NCI-H748 (cell line): ENCODE measurements around the gene OR6C2.
"Not testable (repeated sequence)": the region's sequence is repeated elsewhere in the genome, so short reads cannot be mapped to it uniquely, and the experiment has no call there.

ENCODE experiments used
- DNase-seq: peaks from one replicate; lab custom pipeline; 2025; ENCODE audit not compliant: unreplicated experiment; lab: John Stamatoyannopoulos, UW

Gene OR6C2

DNA sequence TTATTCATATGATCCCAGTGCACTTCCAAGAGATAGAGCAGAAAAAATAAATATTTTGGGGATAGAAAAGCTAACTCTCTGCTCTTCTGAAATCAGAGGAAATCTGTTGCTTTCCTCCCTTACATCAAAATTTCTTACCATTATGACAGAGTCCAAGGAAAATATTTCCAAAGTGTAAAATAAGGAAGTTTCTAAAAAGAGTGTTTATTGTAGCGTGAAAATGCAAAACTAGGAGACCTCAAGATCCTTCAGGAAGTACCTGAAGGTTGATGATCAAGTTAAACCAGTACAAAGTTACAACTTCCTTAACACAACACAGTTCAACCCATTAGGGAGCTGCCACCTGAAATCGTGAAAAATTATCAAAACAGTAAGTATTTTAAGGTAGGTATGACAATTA is at the start of gene OR6C2:
Gene OR6C2, plus strand, starts transcription at position 301 of the 400 bp plus-strand sequence. CDS start 8,138 bp downstream, outside the sequence.
- no peak for DNase-seq

DNA sequence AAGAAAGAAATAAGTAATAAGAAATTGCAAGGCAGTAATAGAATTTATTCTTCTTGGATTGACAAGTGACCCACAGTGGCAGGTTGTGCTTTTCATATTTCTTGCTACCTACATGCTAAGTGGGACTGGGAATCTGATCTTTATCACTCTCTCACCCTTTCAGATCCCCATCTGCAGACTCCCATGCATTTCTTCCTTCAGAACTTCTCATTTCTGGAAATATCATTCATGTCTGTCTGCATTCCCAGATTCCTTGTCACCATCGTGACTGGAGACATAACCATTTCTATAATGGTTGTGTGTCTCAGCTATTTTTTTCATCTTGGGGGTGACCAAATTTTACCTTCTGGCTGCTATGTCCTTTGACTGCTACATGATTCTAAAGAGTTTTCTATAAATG is 47.5 kb upstream of the OR6C2 start:
- no peak for DNase-seq

DNA sequence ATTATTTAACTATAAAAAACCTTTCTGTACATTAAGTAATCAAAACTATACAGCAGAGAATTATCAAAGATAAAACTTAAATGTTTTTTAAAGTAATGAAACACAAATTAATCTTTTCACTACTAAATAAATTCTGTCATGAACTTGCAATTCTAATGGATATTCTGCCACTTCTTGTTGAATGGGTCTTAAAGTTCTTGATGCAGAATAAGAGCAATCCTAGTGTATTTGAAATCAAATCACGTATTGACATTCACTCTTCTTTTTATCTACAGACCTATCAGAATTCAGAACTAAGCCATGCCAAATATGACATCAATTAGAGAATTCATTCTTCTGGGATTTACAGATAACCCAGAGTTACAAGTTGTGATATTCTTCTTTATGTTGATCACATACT is 43.6 kb upstream of the OR6C2 start, which contains the start of gene OR6C65:
Gene OR6C65, plus strand, starts transcription at position 301 of the 400 bp plus-strand sequence. Its CDS starts 0 bp downstream, at position 301.
- no peak for DNase-seq

GRCh38 chr12:55407866-55408265 is 36.0 kb upstream of the OR6C2 start:
- no peak for DNase-seq

DNA sequence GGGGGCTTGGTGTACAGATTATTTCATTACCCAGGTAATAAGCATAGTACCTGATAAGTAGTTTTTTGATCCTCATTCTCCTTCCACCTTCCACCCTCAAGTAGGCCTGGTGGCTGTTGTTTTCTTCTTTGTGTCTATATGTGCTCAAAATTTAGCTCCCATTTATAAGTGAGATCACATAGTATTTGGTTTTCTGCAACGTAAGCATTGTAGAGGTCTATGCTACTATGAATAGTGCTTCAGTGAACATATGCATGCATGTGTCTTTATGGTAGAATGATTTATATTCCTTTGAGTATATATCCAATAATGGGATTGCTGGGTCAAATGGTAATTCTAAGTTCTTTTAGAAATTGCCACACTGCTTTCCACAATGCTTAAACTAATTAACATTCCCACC is 34.7 kb upstream of the OR6C2 start:
- not testable (repeated sequence) for DNase-seq

GRCh38 chr12:55412138-55412537 is 31.7 kb upstream of the OR6C2 start:
- DNase-seq: not testable (repeated sequence)

DNA sequence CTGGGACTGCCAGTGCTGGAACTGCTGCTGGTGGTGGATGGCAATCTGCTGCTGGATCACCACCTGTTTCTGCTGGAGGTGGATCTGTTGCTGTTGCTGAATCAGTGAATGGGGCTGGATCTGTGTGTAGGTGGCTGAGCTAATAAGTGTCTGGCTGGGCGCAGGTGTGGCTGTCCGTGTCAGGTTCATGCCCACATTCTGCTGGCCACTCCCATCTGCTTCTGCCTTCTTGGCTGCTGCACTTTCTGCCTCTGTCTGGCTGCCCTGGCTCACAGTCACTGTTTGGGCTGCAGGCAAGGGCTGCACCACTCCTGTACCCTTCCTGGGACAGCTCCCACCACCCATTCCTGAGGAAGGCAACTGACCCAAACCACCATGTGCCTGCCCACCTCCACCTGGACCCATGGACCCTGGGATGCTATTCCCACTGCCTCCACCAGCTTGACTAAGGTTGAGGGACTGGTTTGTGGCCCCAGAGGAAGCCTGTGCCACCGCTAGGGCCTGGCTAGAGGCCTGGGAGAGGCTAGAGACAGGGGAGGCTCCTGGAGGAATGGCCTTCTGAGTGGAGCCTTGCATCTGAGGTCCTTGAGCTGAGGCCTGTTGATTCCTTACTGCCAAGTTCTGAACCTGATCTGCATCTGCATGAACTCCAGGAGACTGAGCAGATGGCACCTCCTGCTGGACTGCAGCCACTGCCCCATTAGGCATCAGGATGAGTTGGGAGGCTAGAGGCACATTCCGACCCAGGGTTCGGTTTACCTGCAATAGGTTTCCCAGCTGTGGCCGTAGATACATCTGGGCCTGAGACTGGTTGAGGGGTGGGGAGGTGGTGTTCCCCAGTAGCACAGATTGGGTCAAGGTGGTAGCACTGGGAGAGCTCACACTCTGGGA is 30.1 kb upstream of the OR6C2 start:
- DNase-seq: peak; percentile 30

DNA sequence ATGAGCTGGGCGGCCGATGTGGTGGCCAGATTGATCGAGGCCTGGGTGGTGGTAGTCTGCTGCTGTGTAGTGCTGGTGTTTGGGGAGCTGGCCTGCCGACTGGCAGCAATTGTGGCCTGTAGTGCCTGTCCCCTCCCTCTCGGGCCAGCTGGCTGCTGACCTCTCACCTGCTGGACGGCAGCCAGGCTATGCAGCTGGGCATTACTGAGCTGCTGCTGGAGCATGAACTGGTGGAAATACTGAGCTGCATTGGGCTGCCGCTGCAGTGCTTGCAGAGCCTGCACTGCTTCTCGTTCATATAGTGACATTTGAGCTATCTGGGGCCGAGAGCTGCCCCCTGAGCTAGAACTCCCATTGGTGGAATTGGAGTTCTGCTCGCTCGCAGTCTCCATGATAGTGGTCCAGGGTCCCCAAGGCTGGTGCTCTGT is 29.5 kb upstream of the OR6C2 start:
- peak; percentile 61 for DNase-seq

- not testable (repeated sequence) for DNase-seq
Measured at GRCh38 chr12:55414889-55415288, 29.0 kb upstream of the OR6C2 start.

DNA sequence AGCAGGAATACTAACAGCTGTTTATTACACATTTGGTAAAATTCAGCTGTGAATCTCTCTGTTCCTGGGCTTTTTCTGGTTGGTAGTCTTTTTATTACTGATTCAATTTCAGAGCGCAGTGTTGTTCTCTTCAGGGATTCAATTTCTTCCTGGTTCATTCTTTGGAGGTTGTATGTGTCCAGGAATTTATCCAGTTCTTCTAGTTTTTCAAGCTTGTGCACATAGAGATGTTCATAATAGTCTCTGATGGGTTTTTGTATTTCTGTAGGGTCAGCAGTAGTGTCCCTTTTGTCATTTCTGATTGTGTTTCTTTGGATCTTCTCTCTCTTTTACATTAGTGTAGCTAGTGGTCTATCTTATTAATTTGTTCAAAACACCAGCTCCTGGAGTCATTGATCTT is 26.9 kb upstream of the OR6C2 start:
- DNase-seq: no peak

DNA sequence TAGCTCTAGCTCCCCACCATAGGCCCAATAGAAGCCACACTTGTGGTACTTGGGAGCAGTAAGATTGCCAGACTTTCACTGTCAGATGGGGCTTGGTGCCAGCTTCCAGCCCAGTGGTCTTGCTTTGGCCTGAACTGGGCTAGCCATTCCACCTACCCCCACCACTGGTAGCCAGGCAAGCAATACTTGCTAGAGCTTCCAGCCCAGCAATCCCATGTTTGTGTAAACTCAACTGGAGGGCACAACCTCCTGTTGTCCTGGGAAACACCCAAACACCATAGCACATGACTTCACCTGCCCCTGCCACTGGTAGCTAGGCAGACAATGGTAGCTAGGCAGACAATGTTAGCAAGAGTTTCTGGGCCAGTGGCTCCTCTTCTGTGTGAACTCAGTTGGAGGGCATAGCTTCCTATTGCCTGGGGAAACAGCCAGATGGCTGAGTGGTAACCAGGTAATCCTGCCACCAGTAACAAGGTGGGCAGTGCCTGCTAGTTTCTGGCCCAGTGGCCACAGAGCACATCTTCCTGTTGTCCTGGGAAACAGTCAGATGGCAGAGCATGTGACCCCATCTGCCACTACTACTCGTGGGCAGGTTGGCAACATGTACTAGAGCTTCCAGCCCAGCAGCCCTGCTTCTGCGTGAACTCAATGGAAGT is 23.4 kb upstream of the OR6C2 start:
- DNase-seq: peak; percentile 17

DNA sequence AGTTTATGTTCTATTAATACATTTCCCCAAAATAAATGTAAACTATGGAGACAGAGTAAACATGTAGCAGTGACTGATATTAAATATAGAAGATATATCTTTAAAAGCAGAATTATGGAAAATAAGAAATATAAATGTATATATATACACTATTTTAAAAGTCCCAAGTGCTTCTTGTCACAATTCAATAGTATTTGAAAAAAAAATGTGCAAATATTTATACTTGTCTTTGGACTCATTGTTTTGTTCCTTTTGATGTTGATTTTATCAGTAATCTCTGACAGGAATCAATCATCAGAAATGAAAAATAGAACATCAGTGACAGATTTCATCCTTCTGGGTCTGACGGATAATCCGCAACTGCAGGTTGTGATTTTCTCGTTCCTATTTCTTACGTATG is 17.9 kb upstream of the OR6C2 start, which contains the start of gene OR6C76:
Gene OR6C76, plus strand, starts transcription at position 301 of the 400 bp plus-strand sequence. Its CDS starts 0 bp downstream, at position 301.
- no peak for DNase-seq

DNA sequence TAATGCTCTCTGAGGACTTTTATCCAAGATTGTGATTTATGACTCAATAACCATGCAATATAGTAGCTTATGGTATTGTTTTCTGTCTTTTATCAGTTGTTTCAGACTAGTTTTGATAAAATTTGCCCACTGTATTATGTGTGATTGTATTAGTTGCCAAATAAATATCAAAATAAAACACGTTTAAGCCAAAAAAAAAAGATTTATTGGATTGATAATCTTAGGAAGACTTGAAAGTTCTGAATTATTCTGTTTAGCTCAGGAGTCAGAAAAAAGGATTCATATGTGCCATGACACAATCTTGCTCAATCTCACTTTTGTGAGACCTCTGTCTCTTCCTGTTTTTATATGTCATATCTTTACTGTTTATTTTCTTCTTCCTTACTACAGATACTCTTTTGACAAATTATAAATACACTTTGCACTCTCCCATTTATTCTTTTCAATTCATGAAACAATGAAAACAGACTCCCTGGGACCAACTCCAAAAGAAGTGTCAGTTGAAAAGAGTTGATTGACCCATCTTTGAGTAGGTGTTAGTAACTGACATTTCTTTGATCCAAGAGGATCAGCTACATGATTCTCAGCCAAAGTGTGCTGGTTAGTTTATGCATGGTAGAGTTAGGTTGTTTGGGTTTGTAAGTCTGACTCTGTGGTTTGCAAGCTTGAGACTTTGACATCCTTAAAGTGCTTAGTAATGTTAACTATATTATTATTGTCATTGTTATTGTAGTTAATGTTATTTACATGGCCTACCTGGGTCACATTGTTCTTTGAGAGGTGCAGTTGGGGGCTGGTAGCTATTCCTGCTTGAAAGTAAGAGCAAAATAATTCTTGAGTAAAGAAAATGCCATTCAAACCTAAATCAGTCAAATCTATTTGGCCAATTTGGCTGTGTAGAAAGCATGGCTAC is 15.3 kb upstream of the OR6C2 start:
- DNase-seq: no peak

DNA sequence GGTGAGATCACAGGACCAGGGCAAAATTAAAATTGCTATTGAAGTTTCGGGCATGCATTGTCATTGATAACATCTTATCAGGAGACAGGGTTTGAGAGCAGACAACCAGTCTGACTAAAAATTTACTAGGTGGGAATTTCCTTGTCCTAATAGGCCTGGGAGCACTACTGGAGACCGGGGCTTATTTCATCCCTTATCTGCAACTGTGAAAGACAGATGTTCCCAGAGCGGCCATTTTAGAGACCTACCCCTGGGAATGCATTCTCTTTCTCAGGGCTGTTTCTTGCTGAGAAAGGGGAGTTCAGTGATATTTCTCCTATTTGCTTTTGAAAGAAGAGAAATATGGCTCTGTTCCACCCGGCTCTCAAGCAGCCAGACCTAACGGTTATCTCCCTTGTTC is 2.6 kb upstream of the OR6C2 start:
- not testable (repeated sequence) for DNase-seq

DNA sequence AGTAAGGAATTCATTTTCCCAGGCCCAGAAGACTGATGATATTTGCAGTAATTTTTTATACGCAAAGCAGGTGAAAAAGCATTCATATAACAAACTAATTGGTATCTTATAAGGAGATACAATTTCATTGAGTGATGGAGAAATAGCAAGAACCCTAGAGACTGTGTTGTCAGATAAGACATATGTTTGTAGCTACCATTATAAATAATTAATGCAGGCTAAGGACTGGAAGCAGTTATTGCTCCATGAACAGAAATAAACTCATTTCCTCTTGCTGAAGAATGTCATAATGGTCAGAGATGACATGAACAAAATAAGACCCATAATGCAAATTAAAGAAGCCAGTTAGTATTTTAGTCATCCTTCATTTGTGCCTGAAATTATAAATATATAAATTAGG is 1.5 kb downstream of the OR6C2 start:
- DNase-seq: no peak

DNA sequence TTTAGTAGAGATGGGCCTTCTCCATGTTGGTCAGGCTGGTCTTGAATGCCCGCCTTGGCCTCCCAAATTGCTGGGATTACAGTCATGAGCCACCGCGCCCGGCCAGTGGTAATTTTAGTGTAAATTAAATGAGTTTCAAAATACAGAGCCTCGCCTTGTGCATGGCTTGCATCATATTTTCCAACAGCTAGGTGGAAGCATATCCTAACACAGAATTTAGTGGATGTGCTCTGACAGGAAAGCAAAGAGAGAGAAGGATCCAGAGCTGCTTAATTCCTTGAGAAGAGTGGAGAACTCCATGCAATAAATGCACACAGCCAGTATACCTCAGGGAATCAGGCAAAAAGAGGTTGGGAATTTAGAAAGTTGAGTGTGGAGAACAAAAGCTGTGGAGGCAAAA is 2.5 kb downstream of the OR6C2 start:
- no peak for DNase-seq

- DNase-seq: no peak
Measured at GRCh38 chr12:55448825-55449224, 4.9 kb downstream of the OR6C2 start.

DNA sequence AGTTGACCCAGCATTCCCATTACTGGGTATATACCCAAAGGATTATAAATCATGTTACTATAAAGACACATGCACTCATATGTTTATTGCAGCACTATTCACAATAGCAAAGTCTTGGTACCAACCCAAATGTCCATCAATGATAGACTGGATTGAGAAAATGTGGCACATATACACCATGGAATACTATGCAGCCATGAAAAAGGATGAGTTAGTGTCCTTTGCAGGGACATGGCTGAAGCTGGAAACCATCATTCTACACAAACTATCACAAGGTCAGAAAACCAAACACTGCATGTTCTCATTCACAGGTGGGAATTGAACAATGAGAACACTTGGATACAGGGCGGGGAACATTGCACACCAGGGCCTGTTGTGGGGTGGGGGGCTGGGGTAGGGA is 21.1 kb downstream of the OR6C2 start:
- not testable (repeated sequence) for DNase-seq

- DNase-seq: no peak
Measured at GRCh38 chr12:55467836-55468235, 24.0 kb downstream of the OR6C2 start.

DNA sequence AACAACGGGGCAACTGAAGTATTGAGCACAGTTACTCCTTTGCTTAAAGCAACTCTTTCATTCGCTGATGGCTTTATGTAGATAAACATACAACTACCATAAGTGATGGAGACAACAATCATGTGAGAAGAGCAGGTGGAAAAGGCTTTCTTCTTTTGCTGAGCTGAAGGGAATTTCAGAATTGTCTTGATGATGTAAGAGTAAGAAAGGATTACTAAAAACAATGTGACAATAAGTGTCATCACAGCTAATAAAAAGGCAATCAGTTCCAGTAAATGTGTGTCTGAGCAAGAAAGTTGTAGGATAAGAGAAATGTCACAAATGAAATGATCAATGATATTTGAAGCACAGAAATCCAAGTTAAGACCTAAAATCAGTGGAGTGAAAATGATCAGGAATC is 25.4 kb downstream of the OR6C2 start:
- DNase-seq: no peak
